Neural crest cell (in vitro differentiated cells): ENCODE data around the gene CMC1. TPM values are rescaled to one million over a fixed set of nuclear protein-coding genes. Genes with fewer than 3 reads are reported as not detected.
A peak's percentile ranks its signal among the peaks of the same experiment; 100 is the strongest.

Experiments used
- DNase-seq: peaks from one replicate; pipeline ENCODE4 v3.0.0; 2021; ENCODE audit warnings: low read depth, mixed read lengths, low spot score
- H3K27ac Mint-ChIP-seq: one replicate; pipeline ENCODE4 v1.8.0; 2021; ENCODE audit warnings: mild to moderate bottlenecking, mixed read lengths; ENCODE audit not compliant: unreplicated experiment
- H3K27me3 Mint-ChIP-seq: 2 replicates; pipeline ENCODE4 v1.8.0; 2021; ENCODE audit warnings: low read depth, mild to moderate bottlenecking, mixed read lengths
- H3K36me3 Mint-ChIP-seq: 2 replicates; pipeline ENCODE4 v1.8.0; 2021; ENCODE audit warnings: low read depth, mild to moderate bottlenecking, mixed read lengths
- H3K4me1 Mint-ChIP-seq: 2 replicates; pipeline ENCODE4 v1.8.0; 2021; ENCODE audit warnings: mixed read lengths
- H3K4me3 Mint-ChIP-seq: one replicate; pipeline ENCODE4 v1.8.0; 2021; ENCODE audit warnings: mild to moderate bottlenecking, mixed read lengths
- H3K9me3 Mint-ChIP-seq: 2 replicates; pipeline ENCODE4 v1.8.0; 2021; ENCODE audit warnings: mixed read lengths
- total RNA-seq: library from RNA; stranded (reverse); gene quantifications from 2 replicates; pipeline ENCODE4 v1.2.1, GENCODE V29; 2021
- TF ChIP-seq, protein P1 (sequence below): fragments of 200-600 bp; sonication (generic); conservative IDR thresholded peaks from 2 replicates; pipeline ENCODE4 v1.5.0; 2021; ENCODE audit warnings: antibody characterized with exemption, mild to moderate bottlenecking

Gene CMC1
- total RNA-seq, 1 donor from 2014 or later = 10.1 TPM

DNA sequence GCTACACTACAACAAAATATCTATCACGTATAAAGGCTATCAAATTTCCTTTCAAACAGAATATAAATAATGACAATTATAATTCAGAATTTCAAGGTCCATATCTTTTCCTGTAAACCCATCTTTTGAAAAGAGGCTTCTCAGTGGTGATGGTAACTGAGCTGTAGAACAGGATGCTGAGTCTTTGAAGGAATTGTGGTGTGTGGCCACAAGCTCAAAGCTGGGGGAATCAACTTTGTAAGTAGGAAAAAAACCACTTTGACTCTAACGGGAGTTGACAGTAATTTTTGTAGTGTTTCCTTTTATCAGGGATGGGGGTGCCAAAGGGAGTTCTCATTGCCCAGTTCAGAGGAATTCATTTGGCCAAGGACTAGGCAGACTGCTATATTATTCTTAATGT lies 93.8 kb downstream of the CMC1 start:
- TF ChIP-seq, protein P1, sequence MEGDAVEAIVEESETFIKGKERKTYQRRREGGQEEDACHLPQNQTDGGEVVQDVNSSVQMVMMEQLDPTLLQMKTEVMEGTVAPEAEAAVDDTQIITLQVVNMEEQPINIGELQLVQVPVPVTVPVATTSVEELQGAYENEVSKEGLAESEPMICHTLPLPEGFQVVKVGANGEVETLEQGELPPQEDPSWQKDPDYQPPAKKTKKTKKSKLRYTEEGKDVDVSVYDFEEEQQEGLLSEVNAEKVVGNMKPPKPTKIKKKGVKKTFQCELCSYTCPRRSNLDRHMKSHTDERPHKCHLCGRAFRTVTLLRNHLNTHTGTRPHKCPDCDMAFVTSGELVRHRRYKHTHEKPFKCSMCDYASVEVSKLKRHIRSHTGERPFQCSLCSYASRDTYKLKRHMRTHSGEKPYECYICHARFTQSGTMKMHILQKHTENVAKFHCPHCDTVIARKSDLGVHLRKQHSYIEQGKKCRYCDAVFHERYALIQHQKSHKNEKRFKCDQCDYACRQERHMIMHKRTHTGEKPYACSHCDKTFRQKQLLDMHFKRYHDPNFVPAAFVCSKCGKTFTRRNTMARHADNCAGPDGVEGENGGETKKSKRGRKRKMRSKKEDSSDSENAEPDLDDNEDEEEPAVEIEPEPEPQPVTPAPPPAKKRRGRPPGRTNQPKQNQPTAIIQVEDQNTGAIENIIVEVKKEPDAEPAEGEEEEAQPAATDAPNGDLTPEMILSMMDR = no peak
- H3K4me1 Mint-ChIP-seq = no peaks in the 10 kb centered on the region
- H3K9me3 Mint-ChIP-seq = no peaks in the 10 kb centered on the region
- H3K4me3 Mint-ChIP-seq = no peak overlapping the region
- H3K27me3 Mint-ChIP-seq = no peaks in the 10 kb centered on the region
- H3K27ac Mint-ChIP-seq = no peak overlapping the region
- DNase-seq = no peak
- H3K36me3 Mint-ChIP-seq = peaks cover 4% of the 10 kb centered on the region

DNA sequence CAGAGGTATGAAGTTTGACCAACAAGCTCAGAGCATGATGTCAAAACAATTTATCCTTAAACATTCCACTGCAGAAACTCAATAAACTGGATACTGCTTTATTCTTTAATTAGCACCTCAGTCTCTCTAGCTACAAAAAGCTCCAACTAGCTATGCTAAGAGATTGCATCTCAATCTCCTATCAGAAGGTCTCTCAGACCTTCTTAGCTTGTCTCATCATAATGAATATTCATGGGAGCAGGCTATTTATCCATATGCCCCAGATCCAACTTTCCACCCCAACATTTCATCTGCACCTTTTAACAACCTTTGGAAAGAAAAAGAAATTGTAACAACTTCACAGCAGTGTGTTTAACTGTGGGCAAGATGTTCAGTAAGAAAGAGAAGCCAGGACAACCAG lies 95.8 kb downstream of the CMC1 start:
- no peak overlapping the region for H3K27ac Mint-ChIP-seq

DNA sequence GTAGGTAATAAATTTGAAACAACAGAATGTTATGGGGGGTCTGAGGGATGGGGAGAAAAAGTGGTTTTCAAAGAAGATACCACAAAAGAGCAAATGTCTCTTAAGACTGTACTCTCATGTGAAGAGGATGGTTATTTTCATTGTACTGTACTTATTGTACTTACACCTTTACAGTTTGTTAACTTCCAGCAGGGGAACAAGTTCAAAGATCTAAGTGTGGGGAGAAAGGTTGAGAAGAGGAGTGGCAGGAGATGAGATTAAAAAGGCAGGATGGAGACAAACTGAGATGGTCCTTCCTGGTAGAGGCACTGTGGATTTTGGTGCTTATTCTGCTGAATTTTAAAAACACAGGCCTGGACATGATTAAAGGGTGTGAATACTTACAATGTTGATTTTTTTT lies 101.7 kb downstream of the CMC1 start:
- no peak overlapping the region for H3K27ac Mint-ChIP-seq

More for the DNA sequence above, 95.8 kb downstream of the CMC1 start:
- Mint-ChIP-seq H3K4me1 (no peaks in the 10 kb centered on the region), H3K9me3 (no peaks in the 10 kb centered on the region), H3K27me3 (no peaks in the 10 kb centered on the region), H3K36me3 (peaks cover 4% of the 10 kb centered on the region), H3K4me3 (no peak overlapping the region)
- TF ChIP-seq, protein P1 = no peak
- DNase-seq = no peak

DNA sequence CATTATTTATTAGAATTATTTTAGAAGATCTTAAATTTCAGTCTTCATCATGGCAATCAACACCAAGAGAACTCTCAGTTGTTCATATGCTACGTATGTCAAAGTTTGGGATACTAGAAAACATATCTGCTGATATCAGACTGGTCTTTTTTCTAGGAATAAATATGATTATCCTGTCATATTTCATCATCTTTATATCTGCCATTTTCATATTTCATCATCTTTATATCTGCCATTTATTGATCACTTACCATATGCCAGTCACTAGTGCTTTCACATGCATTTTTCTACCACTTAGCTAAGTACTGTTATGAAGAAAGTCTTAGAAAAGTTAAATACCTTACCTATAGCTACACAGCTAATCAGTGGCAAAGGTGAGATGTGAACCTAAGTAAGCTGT lies 104.3 kb downstream of the CMC1 start:
- H3K9me3 Mint-ChIP-seq = no peaks in the 10 kb centered on the region
- TF ChIP-seq, protein P1 = no peak
- no peak for DNase-seq
- H3K27ac Mint-ChIP-seq = no peak overlapping the region
- peak overlapping the region; percentile 45 for H3K4me3 Mint-ChIP-seq
- no peaks in the 10 kb centered on the region for H3K27me3 Mint-ChIP-seq
- H3K4me1 Mint-ChIP-seq = peaks cover 47% of the 10 kb centered on the region
- H3K36me3 Mint-ChIP-seq = peaks cover 6% of the 10 kb centered on the region

More for the DNA sequence above, 101.7 kb downstream of the CMC1 start:
- no peak for DNase-seq
- no peaks in the 10 kb centered on the region for H3K9me3 Mint-ChIP-seq
- H3K27me3 Mint-ChIP-seq = no peaks in the 10 kb centered on the region
- TF ChIP-seq, protein P1 = no peak
- no peaks in the 10 kb centered on the region for H3K36me3 Mint-ChIP-seq
- H3K4me1 Mint-ChIP-seq = peaks cover 33% of the 10 kb centered on the region
- H3K4me3 Mint-ChIP-seq = no peak overlapping the region

DNA sequence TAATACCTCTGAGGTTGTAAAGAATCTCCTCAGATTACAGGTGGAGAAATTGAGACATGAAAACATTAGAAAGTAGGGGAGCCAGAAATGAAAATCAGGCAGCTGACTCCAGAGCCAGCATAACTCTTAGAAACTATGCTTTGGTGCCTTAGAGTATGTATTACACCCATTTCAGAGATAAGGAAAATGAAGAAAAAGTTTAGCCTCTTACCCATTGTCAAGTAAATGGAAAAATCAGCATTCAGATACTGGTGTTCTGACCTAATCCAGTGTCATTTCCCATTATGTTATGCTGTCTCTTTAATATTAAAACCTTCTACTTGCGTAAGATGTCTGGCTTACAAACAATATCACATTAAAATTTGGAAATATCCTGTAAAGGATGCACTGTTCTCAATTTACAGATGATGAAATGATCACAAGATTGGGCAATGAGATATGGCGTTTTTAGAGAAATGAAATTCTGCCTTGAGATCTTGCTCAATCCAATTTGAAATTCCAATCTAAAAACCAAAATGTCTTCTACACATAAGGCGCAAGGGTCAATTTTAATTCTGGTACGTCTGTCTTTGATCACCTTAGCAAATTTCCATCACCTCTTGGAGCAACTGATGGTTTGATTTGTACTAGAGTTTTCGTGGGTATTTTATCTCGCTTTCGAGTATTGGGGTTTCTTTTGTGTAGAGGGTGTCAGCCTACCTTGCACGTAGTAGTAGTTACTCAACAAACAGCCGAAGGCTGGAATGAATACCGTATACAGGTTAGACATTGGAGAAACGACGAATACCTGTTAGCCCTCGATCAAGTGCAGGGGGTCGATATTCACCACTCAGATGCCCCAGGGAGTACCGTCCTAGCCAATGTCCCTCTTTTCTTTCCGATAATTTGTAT lies 106.2 kb downstream of the CMC1 start:
- no peak for DNase-seq
- Mint-ChIP-seq H3K27ac (peak overlapping the region; percentile 99), H3K27me3 (no peaks in the 10 kb centered on the region), H3K36me3 (peaks cover 13% of the 10 kb centered on the region), H3K9me3 (peaks cover 2% of the 10 kb centered on the region), H3K4me3 (peak overlapping the region; percentile 97), H3K4me1 (peaks cover 47% of the 10 kb centered on the region)
- TF ChIP-seq, protein P1 = no peak
